ENCODE results near the gene CIBAR2.

Gene CIBAR2

DNA sequence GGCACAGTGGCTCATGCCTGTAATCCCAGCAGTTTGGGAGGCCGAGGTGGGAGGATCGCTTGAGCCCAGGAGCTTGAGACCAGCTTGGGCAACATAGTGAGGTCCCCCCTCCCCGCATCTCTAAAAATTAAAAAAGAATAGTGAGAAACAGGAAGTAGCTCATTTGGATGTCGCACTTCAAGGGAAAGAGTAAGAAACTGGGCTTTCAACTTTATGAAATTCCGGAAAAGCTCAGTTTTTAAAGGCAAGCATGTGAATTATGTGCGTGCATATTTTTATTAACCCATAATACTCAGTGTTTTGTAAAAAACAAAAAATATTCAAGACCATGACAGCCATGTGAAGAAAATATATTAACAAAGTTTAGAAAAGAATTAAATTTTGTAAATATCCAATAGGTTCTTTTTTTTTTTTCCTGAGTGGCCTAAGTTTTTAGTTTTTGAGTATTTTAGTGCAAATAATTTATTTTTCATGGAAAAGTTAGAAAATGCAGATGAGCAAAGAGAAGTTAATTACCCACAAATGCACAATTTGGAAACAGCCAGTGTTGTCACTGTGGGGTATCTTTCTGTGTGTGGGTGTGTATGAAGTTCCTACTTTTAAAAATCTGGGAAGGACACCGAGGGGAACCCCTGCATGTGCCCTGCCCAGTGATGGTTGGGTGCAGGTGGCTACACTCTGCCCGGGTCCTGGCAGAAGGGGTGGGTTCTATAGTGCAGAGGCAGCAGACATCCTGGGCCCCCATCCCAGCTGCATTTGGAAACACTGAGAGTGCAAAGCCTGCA, 40.0 kb downstream of the CIBAR2 start:
- Histone ChIP-seq H3K27ac (ENCODE audit: extremely low read depth, low read depth, low read length) (no peak overlapping the region), H3K4me1 (ENCODE audit: control insufficient read depth, insufficient read depth, low read length) (no peaks in the 10 kb centered on the region), H3K36me3 (ENCODE audit: control insufficient read depth in 2 of 2, insufficient read depth in 1 of 2, low read length in 2 of 2) (peaks cover 0 to 32% of the 10 kb centered on the region in 2 experiments; a peak in 1 of 3 replicates), H3K4me3 (ENCODE audit: low read depth, low read length) (no peak overlapping the region), H3K9me3 (ENCODE audit: control insufficient read depth, insufficient read depth, low read depth, low read length) (no peaks in the 10 kb centered on the region)
- POLR2A ChIA-PET: no interaction called here
- TF ChIP-seq ZNF529 (tag by site-specific recombination; IDR thresholded peaks at IDR 0.05; ENCODE audit: insufficient replicate concordance) (no peak), ZNF677 (tag by site-specific recombination; IDR thresholded peaks at IDR 0.05) (no peak), ZFP69B (tag by site-specific recombination; IDR thresholded peaks at IDR 0.05) (no peak), KLF1 (tag by site-specific recombination; IDR thresholded peaks at IDR 0.05) (no peak), ZNF658 (tag by site-specific recombination; IDR thresholded peaks at IDR 0.05) (no peak), ZFP37 (tag by site-specific recombination; IDR thresholded peaks at IDR 0.05) (no peak), ZNF426 (tag by site-specific recombination; IDR thresholded peaks at IDR 0.05) (no peak)
- TF ChIP-seq, protein P1, sequence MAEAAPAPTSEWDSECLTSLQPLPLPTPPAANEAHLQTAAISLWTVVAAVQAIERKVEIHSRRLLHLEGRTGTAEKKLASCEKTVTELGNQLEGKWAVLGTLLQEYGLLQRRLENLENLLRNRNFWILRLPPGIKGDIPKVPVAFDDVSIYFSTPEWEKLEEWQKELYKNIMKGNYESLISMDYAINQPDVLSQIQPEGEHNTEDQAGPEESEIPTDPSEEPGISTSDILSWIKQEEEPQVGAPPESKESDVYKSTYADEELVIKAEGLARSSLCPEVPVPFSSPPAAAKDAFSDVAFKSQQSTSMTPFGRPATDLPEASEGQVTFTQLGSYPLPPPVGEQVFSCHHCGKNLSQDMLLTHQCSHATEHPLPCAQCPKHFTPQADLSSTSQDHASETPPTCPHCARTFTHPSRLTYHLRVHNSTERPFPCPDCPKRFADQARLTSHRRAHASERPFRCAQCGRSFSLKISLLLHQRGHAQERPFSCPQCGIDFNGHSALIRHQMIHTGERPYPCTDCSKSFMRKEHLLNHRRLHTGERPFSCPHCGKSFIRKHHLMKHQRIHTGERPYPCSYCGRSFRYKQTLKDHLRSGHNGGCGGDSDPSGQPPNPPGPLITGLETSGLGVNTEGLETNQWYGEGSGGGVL (tag by site-specific recombination; IDR thresholded peaks at IDR 0.05): no peak
- TF ChIP-seq, protein P2, sequence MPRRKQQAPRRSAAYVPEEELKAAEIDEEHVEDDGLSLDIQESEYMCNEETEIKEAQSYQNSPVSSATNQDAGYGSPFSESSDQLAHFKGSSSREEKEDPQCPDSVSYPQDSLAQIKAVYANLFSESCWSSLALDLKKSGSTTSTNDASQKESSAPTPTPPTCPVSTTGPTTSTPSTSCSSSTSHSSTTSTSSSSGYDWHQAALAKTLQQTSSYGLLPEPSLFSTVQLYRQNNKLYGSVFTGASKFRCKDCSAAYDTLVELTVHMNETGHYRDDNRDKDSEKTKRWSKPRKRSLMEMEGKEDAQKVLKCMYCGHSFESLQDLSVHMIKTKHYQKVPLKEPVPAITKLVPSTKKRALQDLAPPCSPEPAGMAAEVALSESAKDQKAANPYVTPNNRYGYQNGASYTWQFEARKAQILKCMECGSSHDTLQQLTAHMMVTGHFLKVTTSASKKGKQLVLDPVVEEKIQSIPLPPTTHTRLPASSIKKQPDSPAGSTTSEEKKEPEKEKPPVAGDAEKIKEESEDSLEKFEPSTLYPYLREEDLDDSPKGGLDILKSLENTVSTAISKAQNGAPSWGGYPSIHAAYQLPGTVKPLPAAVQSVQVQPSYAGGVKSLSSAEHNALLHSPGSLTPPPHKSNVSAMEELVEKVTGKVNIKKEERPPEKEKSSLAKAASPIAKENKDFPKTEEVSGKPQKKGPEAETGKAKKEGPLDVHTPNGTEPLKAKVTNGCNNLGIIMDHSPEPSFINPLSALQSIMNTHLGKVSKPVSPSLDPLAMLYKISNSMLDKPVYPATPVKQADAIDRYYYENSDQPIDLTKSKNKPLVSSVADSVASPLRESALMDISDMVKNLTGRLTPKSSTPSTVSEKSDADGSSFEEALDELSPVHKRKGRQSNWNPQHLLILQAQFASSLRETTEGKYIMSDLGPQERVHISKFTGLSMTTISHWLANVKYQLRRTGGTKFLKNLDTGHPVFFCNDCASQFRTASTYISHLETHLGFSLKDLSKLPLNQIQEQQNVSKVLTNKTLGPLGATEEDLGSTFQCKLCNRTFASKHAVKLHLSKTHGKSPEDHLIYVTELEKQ (tag by site-specific recombination; IDR thresholded peaks at IDR 0.05; ENCODE audit: borderline replicate concordance): no peak
- CTCF ChIA-PET: no interaction called here

DNA sequence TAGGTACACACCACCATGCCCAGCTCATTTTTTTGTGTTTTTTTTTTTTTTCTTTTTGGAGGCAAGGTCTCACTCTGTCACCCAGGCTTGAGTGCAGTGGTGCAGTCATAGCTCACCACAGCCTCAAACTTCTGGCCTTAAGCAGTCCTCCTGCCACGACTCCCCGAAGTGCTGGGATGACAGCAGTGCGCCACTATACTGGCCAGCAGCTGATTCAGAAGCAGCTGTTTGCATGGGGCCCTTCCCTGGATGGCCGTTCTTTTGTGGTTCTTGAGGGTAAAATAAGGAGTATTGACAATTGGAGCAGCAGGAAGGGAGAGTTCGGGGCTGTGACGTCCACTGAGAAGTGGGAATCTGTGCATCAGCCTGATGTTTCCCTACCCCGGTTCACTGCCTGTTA, 43.1 kb downstream of the CIBAR2 start:
- Histone ChIP-seq H3K4me3 (ENCODE audit: low read depth, low read length) (no peak overlapping the region), H3K4me1 (ENCODE audit: control insufficient read depth, insufficient read depth, low read length) (no peaks in the 10 kb centered on the region)

More for the DNA sequence above, 43.1 kb downstream of the CIBAR2 start:
- Histone ChIP-seq H3K36me3 (ENCODE audit: control insufficient read depth in 2 of 2, insufficient read depth in 1 of 2, low read length in 2 of 2) (peaks cover 0 to 31% of the 10 kb centered on the region in 2 experiments; a peak in 1 of 3 replicates), H3K27ac (ENCODE audit: extremely low read depth, low read depth, low read length) (no peak overlapping the region), H3K9me3 (ENCODE audit: control insufficient read depth, insufficient read depth, low read depth, low read length) (no peaks in the 10 kb centered on the region)
- ChIA-PET CTCF (no interaction called here), POLR2A (no interaction called here)
- TF ChIP-seq TCF7L2 (IDR thresholded peaks at IDR 0.05; ENCODE audit: borderline replicate concordance, low read depth, low read length) (no peak), ZFP41 (tag by site-specific recombination; IDR thresholded peaks at IDR 0.05; ENCODE audit: borderline replicate concordance) (no peak), ZNF670 (tag by site-specific recombination; IDR thresholded peaks at IDR 0.05; ENCODE audit: low read depth) (no peak), ZNF292 (tag by site-specific recombination; IDR thresholded peaks at IDR 0.05; ENCODE audit: borderline replicate concordance, low read depth) (no peak), ZNF138 (tag by site-specific recombination; IDR thresholded peaks at IDR 0.05; ENCODE audit: borderline replicate concordance) (no peak), GLI2 (tag by site-specific recombination; IDR thresholded peaks at IDR 0.05; ENCODE audit: borderline replicate concordance, low read depth) (no peak), ZNF707 (tag by site-specific recombination; IDR thresholded peaks at IDR 0.05) (no peak), PBX3 (CRISPR knock-in tag; IDR thresholded peaks at IDR 0.05) (no peak), GFI1B (tag by site-specific recombination; IDR thresholded peaks at IDR 0.05) (no peak), ZNF169 (tag by site-specific recombination; IDR thresholded peaks at IDR 0.05) (no peak), ZNF521 (tag by site-specific recombination; IDR thresholded peaks at IDR 0.05) (no peak), SALL2 (tag by site-specific recombination; IDR thresholded peaks at IDR 0.05; ENCODE audit: borderline replicate concordance) (no peak), HOXD13 (CRISPR knock-in tag; IDR thresholded peaks at IDR 0.05; ENCODE audit: borderline replicate concordance) (no peak), ZNF266 (tag by site-specific recombination; IDR thresholded peaks at IDR 0.05; ENCODE audit: low read depth) (no peak), ZNF660 (tag by site-specific recombination; IDR thresholded peaks at IDR 0.05) (no peak), KLF9 (tag by site-specific recombination; IDR thresholded peaks at IDR 0.05; ENCODE audit: low read depth) (no peak), ZBTB8A (tag by site-specific recombination; IDR thresholded peaks at IDR 0.05) (no peak)
